HK-2 (cell line): ENCODE results near the gene SRP54.
"Not testable (repeated sequence)": the region's sequence is repeated elsewhere in the genome, so short reads cannot be mapped to it uniquely, and the experiment has no call there.

Experiments used
- DNase-seq: peaks from one replicate; pipeline ENCODE4 v3.0.0-alpha.2; 2018; ENCODE audit not compliant: unreplicated experiment

The SRP54 gene

DNA sequence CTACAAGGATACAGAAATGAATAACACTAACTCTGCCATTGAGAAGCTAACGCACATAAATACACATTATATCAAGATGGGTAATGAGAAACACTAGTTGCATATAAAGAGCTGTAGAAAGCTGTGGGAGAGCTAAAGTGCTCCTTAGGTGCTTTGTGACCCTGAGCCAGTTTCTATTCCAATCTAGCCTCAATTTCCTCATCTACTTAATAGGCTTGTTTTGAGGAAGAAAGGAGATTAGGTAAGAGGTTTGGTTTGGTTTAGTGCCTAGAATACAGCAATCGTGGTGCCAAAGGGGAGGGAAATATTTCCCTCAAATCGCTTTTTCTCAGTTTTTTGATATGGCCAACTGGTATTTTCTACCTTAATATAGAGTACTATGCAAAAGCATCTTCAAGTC, 994 bp downstream of the SRP54 start:
- no peak for DNase-seq

DNA sequence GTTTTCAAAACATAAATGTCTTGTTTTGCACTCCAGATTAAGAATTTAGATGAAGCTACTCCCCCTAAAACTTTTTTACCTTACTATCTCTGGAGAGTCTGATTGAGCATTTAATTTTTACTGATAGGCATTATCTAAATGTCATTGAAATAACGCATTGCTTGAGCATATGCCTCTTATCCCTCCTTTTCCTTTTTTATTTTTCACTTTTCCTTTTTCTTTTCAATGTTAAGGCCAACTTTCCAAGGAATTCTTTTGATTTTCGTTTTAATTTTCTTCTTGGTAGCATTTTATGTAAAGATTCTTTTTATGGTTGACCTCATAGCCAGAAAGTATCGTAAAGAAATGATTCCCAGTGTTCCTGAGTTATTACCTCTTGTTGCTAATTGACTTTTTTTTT, 2.9 kb downstream of the SRP54 start:
- DNase-seq: no peak

DNA sequence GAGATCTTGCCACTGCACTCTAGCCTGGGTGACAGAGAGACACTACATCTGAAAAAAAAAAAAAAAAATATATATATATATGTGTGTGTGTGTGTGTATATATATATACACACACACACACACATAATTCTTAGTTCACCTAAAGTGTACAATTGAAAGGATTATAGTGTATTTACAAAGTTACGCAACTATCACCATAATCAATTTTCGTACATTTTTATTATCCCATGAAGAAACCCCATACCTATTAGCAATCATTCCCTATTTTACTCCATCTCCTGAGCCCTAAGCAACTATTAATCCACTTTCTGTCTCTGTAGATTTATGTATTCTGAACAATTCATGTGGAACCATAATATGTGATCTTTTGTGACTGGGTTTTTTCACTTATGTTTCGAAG, 4.4 kb downstream of the SRP54 start:
- DNase-seq: no peak

DNA sequence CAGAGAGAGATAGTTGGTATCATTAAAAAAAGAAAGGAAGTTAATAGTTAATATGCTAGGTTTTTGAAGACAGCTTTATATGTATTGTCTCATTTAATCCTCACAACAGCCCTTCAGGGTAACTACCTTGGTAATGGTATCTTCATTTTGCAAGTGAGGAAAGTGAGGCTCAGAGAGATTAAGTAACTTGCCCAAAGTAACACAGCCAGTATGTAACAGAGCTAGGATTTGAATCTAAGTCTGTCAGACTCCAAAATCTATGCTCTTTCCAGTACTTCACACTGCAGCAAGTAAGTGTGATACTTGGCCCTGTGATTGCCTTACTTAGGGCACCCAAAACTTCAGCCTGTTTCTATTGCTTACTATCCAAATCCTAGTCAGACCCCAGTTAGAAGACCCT, 7.0 kb downstream of the SRP54 start:
- DNase-seq: no peak

DNA sequence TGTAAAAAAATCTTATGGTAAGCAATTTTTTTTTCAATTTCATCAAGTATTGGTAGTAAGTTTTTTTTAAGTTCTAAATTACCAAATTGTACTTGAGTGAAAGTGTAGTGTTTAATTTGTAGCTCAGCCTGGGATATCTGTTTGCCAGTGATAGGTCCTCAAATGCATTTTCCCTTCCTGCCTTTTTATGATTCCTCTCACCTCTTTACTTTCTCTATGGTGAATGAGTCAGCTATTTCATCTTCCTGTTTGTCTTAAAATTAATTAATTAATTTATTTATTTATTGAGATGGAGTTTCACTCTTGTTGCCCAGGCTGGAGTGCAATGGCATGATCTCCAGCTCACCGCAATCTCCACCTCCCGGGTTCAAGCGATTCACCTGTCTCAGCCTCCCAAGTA, 10.6 kb downstream of the SRP54 start:
- DNase-seq: no peak

DNA sequence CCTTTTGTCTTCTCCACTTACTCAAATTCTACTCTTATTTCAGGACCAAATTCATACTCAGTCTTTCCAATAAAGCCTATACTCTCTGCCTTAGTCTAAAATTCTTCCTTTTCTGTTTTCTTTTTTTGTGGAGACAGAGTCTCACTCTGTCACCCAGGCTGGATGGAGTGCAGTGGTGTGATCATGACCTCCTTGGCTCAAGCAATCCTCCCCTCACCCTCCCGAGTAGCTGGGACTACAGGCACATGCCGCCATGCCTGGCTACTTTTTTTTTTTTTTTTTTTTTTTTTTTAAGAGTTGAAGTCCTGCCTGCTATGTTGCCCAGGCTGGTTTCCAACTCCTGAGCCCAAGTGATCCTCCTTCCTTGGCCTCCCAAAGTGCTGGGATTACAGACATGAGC, 11.9 kb downstream of the SRP54 start:
- no peak for DNase-seq

DNA sequence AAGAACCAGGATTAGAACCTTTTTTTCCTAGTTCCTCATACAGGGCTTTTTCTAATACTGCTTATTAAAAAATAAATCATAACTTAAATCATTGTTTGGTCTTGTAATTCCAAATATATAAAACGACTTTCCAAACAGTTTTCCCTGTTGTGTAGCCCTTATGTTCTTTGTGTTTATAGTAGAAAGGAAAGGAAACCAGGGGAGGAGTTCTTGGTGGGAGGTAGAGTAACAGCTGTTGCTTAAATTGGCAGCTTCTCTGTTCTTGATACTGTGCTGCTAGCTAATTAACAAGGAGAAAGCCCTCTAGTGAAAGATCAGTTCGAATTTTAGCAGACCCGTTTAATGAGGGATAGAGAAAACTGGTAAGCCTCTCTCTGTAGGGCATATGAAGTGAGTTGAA, 15.0 kb downstream of the SRP54 start:
- DNase-seq: no peak

DNA sequence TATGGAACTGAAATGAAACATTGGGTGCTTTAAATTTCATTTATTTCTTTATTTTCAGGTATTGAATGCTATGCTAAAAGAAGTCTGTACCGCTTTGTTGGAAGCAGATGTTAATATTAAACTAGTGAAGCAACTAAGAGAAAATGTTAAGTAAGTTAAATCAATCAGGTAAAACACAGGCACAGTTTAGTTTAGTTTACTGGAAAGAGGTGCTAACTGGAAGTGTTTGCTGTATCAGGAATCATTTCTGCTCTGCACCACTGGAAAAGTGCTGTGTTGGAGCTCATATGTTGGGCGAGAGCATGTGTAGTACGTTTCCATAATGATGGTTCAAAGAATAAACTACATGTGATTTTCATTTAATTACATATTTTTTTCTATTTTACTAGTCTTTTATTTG, 16.7 kb downstream of the SRP54 start:
- DNase-seq: no peak

DNA sequence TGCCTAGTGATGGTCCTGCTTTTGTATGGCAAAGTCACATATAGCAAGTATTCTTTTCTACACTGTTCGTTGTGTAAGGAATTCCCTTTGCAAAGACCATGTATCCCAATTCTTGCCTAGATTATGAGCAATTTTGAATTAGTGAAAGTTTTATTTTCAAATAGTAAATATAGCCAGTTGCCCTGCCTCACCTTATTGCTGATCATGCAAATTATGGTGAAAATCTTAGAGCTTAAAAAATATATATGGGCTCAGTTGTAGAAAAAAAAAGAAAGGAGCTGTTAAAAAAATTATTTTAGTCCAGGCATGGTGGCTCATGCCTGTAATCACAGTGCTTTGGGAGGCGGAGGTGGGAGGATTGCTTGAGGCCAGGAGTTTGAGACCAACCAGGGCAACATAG, 18.8 kb downstream of the SRP54 start:
- DNase-seq: no peak

DNA sequence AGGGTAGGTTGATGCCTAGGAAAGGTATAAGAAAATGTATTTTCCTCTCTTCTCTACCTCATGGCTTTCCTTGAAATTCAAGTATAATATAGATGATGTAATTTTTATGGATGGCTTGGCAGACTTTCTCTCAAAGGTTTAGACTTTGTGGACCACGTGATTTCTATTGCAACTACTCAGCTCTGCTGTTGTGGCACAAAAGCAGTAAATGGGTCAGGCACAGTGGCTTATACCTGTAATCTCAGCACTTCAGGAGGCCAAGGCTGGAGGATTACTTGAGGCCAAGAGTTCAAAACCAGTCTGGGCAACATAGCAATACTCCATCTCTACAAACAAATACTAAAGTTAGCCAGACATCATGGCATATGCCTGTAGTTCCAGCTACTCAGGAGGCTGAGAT, 22.0 kb downstream of the SRP54 start:
- no peak for DNase-seq

DNA sequence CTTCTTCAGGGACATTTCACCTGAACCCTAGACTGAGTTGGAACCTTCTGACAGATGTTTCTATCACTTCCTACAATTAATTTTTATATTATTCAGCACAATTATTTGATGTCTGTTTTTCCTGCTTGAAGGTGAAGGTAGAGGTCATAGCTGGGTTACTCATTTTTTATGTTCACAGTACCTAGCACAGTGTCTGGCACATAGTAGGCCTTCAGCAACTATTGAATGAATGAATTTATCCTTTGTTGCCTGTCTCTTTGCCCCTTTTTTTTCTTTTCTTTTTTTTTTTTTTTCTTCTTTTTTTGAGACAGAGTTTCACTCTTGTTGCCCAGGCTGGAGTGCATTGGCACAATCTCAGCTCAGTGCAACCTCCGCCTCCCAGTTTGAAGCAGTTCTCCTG, 33.8 kb downstream of the SRP54 start:
- no peak for DNase-seq

DNA sequence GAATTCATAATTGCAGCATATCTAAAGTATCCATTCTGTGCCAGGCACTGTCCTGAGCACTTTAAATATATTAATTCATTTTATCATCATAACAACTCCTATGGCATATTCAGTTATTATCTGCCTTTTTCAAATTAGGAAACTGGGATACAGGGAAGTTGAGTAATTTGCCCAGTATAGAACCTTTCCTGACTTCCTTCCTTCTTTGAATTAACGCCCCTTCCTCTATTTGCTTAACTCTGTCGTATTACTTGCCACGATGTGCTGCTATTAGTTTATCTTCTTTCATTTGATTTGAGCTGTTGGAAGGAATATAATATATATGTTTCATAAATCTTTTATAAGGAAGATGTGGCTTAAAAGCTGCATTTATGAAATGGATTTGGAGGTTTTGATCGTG, 37.9 kb downstream of the SRP54 start:
- no peak for DNase-seq

DNA sequence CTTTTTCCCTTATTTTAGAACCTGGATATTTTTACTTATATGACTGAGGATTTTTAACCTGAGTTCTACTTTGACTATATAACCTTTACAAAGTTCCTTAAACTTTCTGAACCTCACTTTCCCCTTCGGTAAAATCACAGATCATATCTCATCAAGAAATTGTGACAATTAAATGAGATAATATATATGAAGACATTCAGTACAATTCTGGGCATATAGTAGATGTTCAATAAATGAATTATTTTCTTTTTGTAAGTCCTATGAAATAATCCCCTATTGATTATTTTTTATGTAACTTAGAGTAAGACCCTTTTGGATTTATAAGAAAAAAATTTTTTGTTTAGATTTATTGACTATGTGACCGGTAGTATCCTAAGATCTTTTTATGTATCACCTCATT, 45.6 kb downstream of the SRP54 start:
- DNase-seq: no peak

DNA sequence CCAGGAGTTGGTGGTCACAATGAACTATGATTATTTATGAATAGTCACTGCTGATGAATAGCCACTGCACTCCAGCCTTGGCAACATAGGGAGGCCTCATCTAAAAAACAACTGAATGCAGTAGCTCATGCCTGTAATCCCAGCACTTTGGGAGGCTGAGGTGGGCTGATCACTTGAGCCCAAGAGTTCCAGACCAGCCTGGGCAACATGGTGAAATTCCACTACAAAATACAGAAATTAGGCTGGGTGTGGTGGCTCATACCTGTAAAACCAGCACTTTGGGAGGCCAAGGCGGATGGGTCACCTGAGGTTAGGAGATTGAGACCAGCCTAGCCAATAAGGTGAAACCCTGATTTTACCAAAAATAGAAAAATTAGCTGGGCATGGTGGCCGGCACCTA, 49.8 kb downstream of the SRP54 start:
- no peak for DNase-seq

DNA sequence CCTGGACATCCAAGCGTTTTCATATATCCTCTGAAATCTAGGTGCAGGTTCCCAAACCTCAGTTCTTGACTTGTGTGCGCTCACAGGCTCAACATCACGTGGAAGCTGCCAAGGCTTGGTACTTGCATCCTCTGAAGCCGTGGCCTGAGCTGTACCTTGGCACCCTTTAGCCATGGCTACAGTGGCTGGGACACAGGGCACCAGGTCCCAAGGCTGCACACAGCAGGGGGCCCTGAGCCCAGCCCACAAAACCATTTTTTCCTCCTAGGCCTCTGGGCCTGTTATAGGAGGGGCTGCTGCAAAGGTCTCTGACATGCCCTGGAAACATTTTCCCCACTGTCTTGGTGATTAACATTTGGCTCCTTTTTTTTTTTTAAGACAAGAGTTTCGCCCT, 51.6 kb downstream of the SRP54 start:
- DNase-seq: peak; percentile 7

DNA sequence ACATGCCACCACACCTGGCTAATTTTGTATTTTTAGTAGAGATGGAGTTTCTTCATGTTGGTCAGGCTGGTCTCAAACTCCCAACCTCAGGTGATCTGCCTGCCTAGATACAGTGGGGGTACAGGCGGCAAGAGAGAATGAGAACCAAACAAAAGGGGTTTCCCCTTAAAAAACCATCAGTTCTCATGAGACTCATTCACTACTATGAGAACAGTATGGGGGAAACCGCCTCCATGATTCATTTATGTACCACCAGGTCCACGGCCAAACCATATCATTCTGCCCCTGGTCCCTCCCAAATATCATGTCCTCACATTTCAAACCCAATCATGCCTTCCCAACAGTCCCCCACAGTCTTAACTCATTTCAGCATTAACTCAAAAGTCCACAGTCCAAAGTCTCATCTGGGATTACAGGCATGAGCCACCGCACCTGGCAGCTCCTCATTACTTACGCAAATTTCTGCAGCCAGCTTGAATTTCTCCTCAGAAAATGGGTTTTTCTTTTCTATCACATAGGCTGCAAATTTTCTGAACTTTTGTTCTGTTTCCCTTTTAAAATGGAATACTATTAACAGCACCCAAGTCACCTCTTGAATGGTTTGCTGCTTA, 52.3 kb downstream of the SRP54 start:
- DNase-seq: not testable (repeated sequence)

DNA sequence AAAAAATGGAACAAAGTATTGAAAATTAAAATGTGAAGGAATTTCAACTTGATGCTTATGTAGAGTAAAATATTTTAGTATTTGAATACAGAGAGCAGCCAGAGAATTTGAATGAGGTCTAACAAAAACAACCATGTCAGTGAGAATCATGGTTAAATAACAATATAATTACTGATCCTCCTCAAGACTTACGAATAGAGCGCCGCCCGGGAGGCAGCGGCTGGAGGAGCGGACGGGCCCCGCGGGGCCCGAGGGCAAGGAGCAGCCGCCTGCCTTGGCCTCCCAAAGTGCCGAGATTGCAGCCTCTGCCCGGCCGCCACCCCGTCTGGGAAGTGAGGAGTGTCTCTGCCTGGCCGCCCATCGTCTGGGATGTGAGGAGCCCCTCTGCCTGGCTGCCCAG, 55.5 kb downstream of the SRP54 start:
- DNase-seq: not testable (repeated sequence)

DNA sequence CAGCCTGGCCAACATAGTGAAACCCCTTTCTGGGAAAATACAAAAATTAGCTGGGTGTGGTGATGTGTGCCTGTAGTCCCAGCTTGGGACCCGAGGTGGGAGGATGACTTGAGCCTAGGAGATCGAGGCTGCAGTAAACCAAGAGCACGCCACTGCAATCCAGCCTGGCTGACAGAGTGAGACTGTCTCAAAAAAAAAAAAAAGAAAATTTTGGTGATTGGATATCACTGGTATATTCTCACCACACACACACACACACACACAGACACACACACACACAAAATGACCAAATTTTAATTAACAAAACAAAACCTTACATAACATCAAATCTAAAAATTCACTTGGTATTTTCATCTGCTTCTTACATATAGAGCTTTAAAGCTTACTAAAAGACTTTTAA, 59.8 kb downstream of the SRP54 start:
- no peak for DNase-seq

DNA sequence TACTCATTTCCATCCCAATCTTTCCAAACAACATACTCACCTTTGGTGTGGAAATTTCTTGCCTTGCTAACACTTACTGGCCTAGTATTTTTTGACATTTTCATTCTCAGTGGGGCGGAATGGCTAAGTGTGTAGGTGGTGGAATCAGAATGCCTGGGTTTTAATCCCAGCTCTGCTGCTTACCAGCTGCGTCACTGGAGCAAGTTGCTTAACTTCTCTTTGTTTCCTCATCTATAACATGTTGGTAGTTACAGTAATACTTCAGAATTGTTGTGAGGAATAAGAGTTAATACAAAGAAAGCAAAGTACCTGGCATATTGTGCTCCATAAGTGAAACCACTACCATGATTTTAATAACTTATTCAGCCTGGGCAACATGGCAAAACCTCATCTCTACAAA, 60.3 kb downstream of the SRP54 start:
- no peak for DNase-seq

DNA sequence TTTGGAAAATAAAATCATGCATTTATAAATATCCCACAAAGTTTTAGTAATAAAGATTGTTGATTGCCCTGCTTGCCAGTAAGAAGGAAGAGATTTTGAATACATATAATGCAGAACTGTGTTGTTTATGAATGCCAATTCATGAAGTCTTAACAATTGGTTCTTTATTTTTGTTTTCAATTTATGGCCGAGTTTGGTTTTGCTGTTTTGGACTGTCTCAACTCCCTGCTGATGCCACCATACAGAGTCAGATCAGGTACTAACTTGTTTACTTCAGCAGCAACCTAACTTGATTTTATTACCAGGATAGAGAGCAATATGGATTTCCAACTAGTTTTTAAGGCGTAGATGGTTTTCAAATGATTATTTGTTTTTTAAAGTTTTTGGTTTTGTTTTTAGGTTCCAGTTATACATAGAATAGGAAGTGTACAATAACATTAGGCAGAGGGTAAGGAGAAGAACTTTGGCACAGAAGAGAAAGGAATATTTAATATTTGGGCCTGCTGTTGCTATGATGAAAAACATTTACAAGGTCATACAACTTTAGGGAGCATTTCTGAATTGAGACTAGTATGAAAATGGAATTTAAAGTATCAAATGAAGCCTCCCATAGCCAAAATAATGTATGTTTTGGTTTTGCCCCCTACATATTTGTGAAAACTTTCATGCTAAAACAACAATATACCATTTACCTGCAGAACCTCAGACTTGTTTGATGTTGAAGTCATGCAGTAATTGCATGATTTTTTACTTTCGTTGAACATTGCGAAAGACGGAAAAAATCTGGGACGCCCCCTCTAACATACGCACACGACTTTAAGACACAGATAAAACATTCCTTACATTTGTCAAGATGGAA, 62.4 kb downstream of the SRP54 start:
- no peak for DNase-seq

DNA sequence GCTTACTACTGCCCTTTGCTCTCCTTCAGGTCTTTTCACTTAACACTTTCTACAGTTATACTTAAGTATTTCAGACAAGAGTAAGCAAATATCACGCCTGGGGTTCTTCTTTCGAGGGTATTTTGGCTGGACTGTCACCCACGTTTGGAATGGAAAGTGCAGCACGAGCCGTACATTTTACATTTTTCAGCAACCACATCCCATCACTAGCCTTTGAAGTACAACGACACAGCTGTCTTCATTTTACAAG, 62.9 kb downstream of the SRP54 start:
- DNase-seq: no peak

DNA sequence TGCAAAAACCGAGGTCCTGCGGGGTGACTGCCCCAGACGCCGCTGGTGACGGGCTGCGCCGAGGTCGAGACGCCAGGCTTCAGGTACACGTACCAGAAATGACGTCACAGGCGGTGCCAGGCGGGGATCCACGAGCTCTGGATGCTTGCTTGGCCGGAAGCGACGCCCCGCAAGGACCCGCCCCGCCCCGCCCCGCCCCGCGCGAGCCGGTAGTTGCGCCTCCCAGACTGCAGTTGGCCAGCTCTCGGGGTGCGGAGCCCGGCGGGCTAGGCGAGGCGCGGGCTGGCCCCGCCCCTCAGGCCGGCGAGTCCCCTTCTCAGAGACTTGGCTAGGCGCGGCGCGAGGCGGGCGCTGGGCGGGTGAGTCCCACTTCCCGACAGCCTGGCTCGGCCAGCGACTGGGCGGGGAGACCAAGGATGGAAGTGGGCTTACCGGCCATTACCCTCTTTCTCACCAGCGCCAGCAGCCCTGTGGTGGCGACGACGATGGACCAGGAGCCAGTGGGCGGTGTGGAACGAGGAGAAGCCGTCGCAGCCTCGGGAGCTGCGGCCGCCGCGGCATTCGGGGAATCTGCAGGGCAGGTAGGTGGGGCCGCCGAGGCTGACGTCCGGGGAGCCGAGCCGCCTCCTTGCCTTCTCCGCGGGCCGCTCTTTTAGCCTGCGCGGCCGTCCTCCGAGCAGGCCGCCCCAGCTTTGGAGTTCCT, 63.4 kb downstream of the SRP54 start, which contains the start of gene FAM177A1:
Gene FAM177A1, plus strand, starts transcription at position 225 of the 703 bp plus-strand sequence. Its CDS starts 192 bp downstream, at position 417.
- peak; percentile 98 for DNase-seq
